Astrocyte of the cerebellum (primary cell): ENCODE measurements around the gene TACC3.

Source experiments
- DNase-seq: peaks from one replicate; pipeline ENCODE4 v3.0.0-alpha.2; 2011; ENCODE audit warnings: low read depth
- H3K4me3 ChIP-seq: 2 replicates; pipeline ENCODE4 v1.5.1; 2011; ENCODE audit warnings: mild to moderate bottlenecking, low read depth, low read length, moderate library complexity
- in situ Hi-C: cut with HindIII; loops from 2 replicates; pipeline ENCODE4 v1.10.0; 2017; ENCODE audit warnings: low sequenced_read_pairs
- TF ChIP-seq, protein P1 (sequence below): IDR thresholded peaks from 2 replicates; pipeline ENCODE4 v1.5.1; 2012; ENCODE audit warnings: low read length, low read depth, moderate library complexity, mild to moderate bottlenecking; ENCODE audit errors: missing control alignments

TACC3 gene

DNA sequence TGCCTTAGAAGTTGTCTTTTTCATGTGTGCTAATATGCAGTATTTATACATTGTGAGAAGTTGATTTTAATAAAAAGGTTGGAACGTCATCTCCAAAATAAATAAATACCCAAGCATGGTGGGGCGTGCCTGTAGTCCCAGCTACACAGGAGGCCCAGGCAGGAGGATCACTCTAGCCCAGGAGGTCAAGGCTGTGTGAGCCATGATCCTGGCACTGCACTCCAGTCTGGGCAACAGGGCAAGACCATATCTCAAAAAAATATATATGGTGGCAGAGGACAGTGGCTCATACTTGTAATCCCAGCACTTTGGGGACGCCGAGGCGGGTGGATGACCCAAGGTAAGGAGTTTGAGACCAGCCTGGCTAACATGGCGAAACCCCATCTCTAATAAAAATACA is 15.6 kb upstream of the TACC3 start:
- in situ Hi-C loops, result no loop called here
- no peak overlapping the region for H3K4me3 ChIP-seq
- TF ChIP-seq, protein P1, sequence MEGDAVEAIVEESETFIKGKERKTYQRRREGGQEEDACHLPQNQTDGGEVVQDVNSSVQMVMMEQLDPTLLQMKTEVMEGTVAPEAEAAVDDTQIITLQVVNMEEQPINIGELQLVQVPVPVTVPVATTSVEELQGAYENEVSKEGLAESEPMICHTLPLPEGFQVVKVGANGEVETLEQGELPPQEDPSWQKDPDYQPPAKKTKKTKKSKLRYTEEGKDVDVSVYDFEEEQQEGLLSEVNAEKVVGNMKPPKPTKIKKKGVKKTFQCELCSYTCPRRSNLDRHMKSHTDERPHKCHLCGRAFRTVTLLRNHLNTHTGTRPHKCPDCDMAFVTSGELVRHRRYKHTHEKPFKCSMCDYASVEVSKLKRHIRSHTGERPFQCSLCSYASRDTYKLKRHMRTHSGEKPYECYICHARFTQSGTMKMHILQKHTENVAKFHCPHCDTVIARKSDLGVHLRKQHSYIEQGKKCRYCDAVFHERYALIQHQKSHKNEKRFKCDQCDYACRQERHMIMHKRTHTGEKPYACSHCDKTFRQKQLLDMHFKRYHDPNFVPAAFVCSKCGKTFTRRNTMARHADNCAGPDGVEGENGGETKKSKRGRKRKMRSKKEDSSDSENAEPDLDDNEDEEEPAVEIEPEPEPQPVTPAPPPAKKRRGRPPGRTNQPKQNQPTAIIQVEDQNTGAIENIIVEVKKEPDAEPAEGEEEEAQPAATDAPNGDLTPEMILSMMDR, result no peak
- no peak for DNase-seq

DNA sequence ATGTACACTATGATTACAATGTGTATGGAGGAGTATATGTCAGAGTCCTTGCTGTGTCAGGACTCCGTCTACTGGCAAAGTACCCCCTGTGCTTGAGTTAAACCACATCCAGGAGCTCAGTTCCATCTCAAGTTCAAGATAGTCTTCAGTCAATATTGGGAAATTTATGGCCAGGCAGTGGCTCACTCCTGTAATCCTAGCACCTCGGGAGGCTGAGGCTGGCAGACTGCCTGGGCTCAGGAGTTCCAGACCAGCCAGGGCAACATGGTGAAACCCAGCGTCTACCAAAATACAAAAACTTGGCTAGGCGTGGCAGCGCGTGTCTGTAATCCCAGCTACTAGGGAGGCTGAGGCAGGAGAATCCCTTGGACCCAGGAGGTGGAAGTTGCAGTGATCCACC is 15.0 kb upstream of the TACC3 start:
- DNase-seq, result no peak
- TF ChIP-seq, protein P1, result no peak

DNA sequence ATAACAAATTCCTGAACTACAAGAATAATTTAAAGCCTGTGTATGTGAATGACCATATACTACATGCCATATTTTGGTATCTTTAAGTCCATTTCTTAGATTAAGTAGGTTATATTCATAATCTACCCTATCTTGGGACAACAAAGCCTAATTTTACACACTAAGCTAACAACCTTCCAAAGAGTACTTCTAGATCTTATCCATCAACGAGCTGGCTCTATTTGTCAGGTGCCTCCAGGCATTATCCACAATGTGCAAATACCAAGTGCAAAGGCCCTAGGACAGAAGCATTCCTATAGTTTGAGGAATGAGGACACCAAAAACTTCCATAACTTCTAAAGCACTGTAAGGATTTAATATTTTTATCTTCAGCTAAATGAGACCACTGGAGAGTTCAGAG is 12.7 kb upstream of the TACC3 start:
- H3K4me3 ChIP-seq, result no peak overlapping the region
- in situ Hi-C loops, result no loop called here
- DNase-seq, result no peak
- TF ChIP-seq, protein P1, result no peak

More for the DNA sequence above, 15.0 kb upstream of the TACC3 start:
- no peak overlapping the region for H3K4me3 ChIP-seq
- in situ Hi-C loops, result no loop called here

DNA sequence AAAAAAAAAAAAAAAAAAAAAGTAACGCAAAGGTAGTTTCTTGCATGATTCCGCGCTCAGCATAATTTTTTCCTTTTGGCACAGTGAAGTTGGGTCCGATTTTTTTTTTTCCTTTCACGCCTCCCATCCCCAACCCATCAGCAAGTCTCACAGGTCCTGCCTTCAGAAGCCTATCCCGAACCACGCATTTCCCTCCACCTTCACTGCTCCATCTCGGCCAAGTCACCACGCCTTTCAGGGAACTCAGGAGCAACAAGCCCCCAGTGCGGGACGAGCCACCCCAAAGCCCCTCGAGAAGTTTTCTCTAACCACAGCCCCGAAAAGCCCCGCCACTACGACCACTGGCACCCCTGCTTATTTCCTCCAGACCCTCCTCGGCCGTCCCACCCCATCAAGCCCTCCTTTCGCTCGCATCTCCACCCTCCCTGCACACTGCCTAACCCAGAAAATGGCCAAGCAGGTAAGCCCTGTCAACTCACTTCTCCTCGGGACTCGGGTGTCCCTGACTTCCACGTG is 10.2 kb upstream of the TACC3 start:
- TF ChIP-seq, protein P1, result no peak
- in situ Hi-C loops, result no loop called here
- no peak for DNase-seq
- H3K4me3 ChIP-seq, result peak overlapping the region; percentile 72

DNA sequence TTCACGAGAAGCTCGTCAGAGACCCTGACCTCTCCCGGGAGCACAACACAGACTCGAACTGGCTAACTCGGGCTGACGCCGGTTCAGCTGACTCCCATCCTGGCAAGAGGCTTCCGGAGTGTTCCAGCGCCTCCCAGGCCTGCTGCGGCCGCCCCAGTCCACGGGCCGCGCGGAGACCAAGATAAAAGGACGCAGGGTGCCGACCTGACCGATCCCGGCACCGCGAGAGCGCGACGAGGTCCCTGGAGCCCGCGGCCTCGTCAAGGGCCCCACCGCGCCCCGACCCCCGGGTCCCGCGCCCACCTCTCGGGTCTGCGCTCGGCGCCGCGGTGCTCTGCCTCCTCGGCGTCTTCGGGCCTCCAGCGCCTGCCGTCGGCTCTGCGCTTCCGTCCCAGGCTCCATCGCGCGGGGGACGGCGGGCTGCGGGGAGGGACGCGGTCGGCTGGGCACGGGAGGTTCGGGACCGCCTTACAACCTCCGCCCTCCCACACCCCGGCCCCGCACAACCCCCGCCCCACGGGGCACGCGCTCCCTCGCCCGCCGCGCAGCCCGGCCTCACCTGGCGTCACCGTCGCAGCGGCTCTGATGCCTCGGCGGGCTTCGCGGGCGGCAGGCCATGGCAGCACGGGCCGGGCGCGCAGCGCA is 9.6 kb upstream of the TACC3 start:
- in situ Hi-C loops, result no loop called here
- TF ChIP-seq, protein P1, result no peak
- no peak for DNase-seq
- peak overlapping the region; percentile 72 for H3K4me3 ChIP-seq

DNA sequence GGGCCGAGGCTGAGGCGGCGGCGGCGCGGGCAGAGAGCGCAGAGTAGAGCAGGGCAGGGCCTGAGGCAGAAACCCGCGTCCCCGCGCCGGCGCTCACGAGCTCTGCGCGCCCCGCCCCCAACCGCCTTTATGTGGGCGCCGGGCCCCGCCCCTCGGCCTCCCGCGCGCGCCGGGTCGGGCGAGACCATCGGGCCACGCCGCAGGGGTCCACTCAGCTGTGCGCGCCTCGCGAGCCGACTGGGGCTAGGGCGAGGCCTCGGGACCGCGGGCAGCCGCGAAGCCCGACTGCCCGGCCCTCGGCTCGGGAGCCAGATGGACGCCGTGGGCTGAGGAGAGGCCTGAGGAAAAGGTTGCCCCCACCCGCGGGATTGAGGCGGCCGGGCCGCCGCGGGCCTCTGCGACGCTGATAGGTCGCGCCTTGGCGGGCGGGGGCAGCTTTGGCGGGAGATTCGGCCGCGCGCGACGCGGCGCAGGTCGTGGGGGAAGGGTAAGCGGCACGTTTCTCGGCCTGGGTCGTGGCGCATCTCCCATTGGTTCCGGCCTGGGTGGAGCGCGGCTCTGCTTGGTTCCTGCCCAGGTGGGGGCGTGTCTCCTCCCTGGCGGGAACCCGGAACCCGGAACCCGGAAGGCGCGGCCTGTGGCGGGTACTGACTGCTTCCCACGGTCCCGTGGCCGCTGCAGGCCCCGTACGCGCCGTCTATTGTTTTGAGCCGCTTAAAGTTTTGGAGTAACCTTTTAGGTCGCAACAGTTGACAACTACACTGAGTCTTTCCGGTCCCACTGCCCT is 8.9 kb upstream of the TACC3 start, which contains the start of gene SLBP:
TSS of gene SLBP (minus strand) at position 104 of the 787 bp plus-strand sequence. CDS start 131 bp downstream, outside the sequence.
- in situ Hi-C loops, result no loop called here
- TF ChIP-seq, protein P1, result no peak
- H3K4me3 ChIP-seq, result peak within 1 kb of the TSS; percentile 72
- DNase-seq, result peak; percentile 58
